Common myeloid progenitor, CD34-positive (primary cell): ENCODE results near the gene PHF21B.

Experiments used
- CTCF ChIA-PET: fragments of 350-600 bp; sonication (Branson Sonifier 250); formaldehyde crosslinking; loops from one replicate; lab custom pipeline; 2021; ENCODE audit warnings: antibody characterized with exemption; lab: Charles Lee
- POLR2A ChIA-PET: fragments of 350-600 bp; sonication (Branson Sonifier 250); formaldehyde crosslinking; loops from one replicate; lab custom pipeline; 2021; ENCODE audit warnings: antibody characterized with exemption; lab: Charles Lee
- DNase-seq, 3 donors: peaks; one replicate each; pipeline versions ENCODE4 v3.0.0 to v3.0.0-alpha.2; 2013
- H3K27ac ChIP-seq, 2 experiments: 1 replicate in 1 of 2; 2 replicates in 1 of 2; pipeline ENCODE4 v1.7.0; 2013; ENCODE audit warnings: inconsistent platforms in 2 of 2, low read length in 2 of 2, mild to moderate bottlenecking in 2 of 2, low read depth in 1 of 2, moderate library complexity in 1 of 2; ENCODE audit not compliant: severe bottlenecking in 2 of 2, insufficient read depth in 1 of 2, poor library complexity in 1 of 2
- H3K27me3 ChIP-seq, 5 experiments: replicated peaks in 2 of 5; 1 replicate in 3 of 5; 2 replicates in 2 of 5; pipeline versions ENCODE4 v1.6.1 to v1.7.0; 2013; ENCODE audit warnings: low read length in 4 of 5, mild to moderate bottlenecking in 2 of 5, moderate library complexity in 2 of 5, inconsistent platforms in 1 of 5; ENCODE audit not compliant: insufficient read depth in 5 of 5, control insufficient read depth in 4 of 5
- H3K36me3 ChIP-seq, 4 experiments: 1 replicate in 2 of 4; 2 replicates in 2 of 4; pipeline versions ENCODE4 v1.6.1 to v1.7.0; 2013; ENCODE audit warnings: low read length in 3 of 4, control low read depth in 1 of 4, mild to moderate bottlenecking in 1 of 4; ENCODE audit not compliant: control insufficient read depth in 4 of 4, insufficient read depth in 4 of 4
- H3K4me1 ChIP-seq, 4 experiments: 1 replicate in 3 of 4; 2 replicates in 1 of 4; pipeline versions ENCODE4 v1.6.1 to v1.7.1; 2013; ENCODE audit warnings: low read length in 3 of 4, mild to moderate bottlenecking in 3 of 4, control low read depth in 1 of 4, inconsistent platforms in 1 of 4, moderate library complexity in 1 of 4; ENCODE audit not compliant: control insufficient read depth in 4 of 4, insufficient read depth in 4 of 4; ENCODE audit errors: control extremely low read depth in 1 of 4
- H3K4me3 ChIP-seq, 7 experiments: 1 replicate in 4 of 7; 2 replicates in 3 of 7; pipeline versions ENCODE4 v1.5.1 to v1.7.0; 2013; ENCODE audit warnings: mild to moderate bottlenecking in 7 of 7, low read length in 6 of 7, moderate library complexity in 6 of 7, inconsistent platforms in 2 of 7, low read depth in 2 of 7, control low read depth in 1 of 7; ENCODE audit not compliant: insufficient read depth in 4 of 7, control insufficient read depth in 1 of 7; ENCODE audit errors: extremely low read depth in 1 of 7
- H3K9me3 ChIP-seq, 5 experiments: 1 replicate in 4 of 5; 2 replicates in 1 of 5; pipeline versions ENCODE4 v1.6.1 to v1.7.1; 2013; ENCODE audit warnings: low read length in 4 of 5, mild to moderate bottlenecking in 2 of 5, inconsistent platforms in 1 of 5, low read depth in 1 of 5, moderate library complexity in 1 of 5; ENCODE audit not compliant: control insufficient read depth in 4 of 5, insufficient read depth in 2 of 5; ENCODE audit errors: control extremely low read depth in 1 of 5
- WGBS: methylation state at CpG from one replicate; pipeline ENCODE4 v1.1.5; 2013; ENCODE audit not compliant: insufficient coverage; 5-methylcytosine and 5-hydroxymethylcytosine counted together

PHF21B gene

DNA sequence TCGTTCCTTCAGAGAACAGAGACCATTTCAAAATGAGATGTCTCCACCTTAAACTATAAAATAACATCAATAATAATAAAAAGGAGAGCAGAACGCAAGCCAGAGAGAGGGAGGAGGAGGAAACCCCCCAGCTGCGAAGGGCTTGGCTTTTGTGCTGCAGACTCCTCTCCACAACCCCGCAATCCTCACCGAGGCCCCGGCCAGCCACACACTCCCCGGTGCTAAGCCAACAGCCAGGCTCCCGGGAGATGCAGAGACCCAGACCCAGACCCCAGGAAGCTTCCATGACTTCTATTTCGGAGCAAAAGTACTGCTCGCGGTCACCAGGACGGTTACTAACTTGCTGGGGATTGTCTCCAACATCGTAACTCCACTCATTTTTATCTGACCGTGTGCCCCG lies 10.6 kb downstream of the PHF21B start:
- POLR2A ChIA-PET: no interaction called here
- H3K4me1 ChIP-seq: no peaks in the 10 kb centered on the region
- CTCF ChIA-PET: no interaction called here
- no peaks in the 10 kb centered on the region for H3K36me3 ChIP-seq
- H3K9me3 ChIP-seq: no peaks in the 10 kb centered on the region
- peaks cover 0 to 60% (median 11%) of the 10 kb centered on the region in 5 experiments for H3K27me3 ChIP-seq
- no peak overlapping the region for H3K27ac ChIP-seq
- 92% methylated on average over 13 of the region's 15 CpGs for WGBS
- DNase-seq: no peak
- H3K4me3 ChIP-seq: no peak overlapping the region

DNA sequence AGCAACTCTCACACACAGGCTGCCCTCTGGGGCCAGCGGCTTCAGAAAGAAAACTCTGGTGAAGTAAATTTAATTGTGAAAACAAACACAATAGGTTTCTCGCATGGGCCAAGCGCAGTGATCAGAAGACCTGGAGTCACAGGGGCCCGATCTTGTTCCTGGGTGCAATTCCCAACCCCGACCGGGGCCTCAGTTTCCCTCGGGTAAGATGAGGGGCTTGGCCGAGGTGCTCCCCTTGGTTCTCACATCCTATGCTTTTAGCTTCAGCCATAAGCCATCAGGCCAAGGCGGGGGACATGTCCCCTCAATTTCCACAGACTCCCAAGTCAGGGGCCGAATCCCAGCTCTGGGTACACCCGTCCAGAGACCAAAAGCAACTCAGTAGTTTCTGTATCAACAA lies 11.5 kb downstream of the PHF21B start:
- Histone ChIP-seq H3K4me1 (no peaks in the 10 kb centered on the region), H3K4me3 (no peak overlapping the region), H3K36me3 (no peaks in the 10 kb centered on the region), H3K9me3 (no peaks in the 10 kb centered on the region), H3K27me3 (peaks cover 0 to 55% (median 11%) of the 10 kb centered on the region in 5 experiments), H3K27ac (no peak overlapping the region)
- CTCF ChIA-PET: no interaction called here
- POLR2A ChIA-PET: no interaction called here
- DNase-seq: no peak
- WGBS: 94% methylated on average over 9 of the region's 11 CpGs

DNA sequence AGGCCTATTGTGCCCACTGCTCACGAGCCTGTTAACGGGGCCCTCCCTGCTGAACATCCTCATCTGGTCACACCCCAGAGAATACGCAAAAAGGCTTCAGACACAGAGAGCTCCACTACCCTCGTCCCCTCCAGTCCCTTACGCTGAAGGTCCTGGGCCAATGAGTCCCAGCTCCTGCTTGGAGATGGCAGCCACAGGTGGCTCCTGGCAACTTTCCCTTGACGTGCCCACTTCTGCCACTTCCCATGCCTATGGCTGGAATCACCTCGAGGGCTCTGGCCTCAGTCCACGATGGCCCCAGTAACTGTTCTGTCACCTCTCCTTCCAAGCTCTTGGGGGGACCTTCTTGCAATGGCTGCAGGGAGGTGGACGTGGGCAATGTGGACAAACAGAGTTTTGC lies 12.7 kb downstream of the PHF21B start:
- H3K27me3 ChIP-seq: peaks cover 0 to 58% (median 5%) of the 10 kb centered on the region in 5 experiments
- DNase-seq: no peak
- H3K27ac ChIP-seq: no peak overlapping the region
- H3K36me3 ChIP-seq: no peaks in the 10 kb centered on the region
- no peaks in the 10 kb centered on the region for H3K9me3 ChIP-seq
- CTCF ChIA-PET: no interaction called here
- H3K4me1 ChIP-seq: no peaks in the 10 kb centered on the region
- POLR2A ChIA-PET: no interaction called here
- H3K4me3 ChIP-seq: no peak overlapping the region
- 98% methylated on average over 8 of the region's 9 CpGs for WGBS

- no peak overlapping the region for H3K27ac ChIP-seq
- H3K36me3 ChIP-seq: no peaks in the 10 kb centered on the region
- H3K4me1 ChIP-seq: no peaks in the 10 kb centered on the region
- H3K9me3 ChIP-seq: no peaks in the 10 kb centered on the region
- ChIA-PET CTCF (no interaction called here), POLR2A (no interaction called here)
- H3K27me3 ChIP-seq: peaks cover 0 to 57% (median 5%) of the 10 kb centered on the region in 5 experiments
- DNase-seq: no peak
- 95% methylated on average over 16 of the region's 16 CpGs for WGBS
- no peak overlapping the region for H3K4me3 ChIP-seq
Measured at GRCh38 chr22:44996648-44997047, 13.2 kb downstream of the PHF21B start.

DNA sequence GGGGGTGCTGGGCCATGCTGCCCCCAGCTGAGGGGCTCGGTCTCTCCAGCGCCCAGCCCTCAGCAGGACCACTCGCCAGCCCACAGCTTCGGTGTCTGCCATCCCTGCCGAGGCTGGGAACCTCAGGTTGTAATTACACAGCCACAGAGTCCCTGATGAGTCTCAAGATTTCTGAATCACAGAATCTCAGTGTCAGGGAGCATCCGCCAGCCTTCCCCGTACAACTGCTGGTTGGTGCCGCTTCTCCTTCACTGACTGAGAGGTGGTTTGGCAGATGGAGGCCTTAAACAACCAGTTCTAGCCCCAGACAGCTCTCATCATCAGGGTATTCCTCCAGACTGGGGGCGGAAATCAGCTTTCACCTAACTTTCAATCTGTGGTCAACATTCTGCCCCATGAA lies 13.7 kb downstream of the PHF21B start:
- Histone ChIP-seq H3K9me3 (no peaks in the 10 kb centered on the region), H3K4me1 (no peaks in the 10 kb centered on the region), H3K36me3 (no peaks in the 10 kb centered on the region), H3K4me3 (no peak overlapping the region), H3K27me3 (peaks cover 0 to 51% (median 5%) of the 10 kb centered on the region in 5 experiments), H3K27ac (no peak overlapping the region)
- DNase-seq: no peak
- POLR2A ChIA-PET: no interaction called here
- 96% methylated on average over 9 of the region's 9 CpGs for WGBS
- CTCF ChIA-PET: no interaction called here

- H3K4me1 ChIP-seq: no peaks in the 10 kb centered on the region
- H3K9me3 ChIP-seq: no peaks in the 10 kb centered on the region
- H3K27me3 ChIP-seq: peaks cover 0 to 51% (median 5%) of the 10 kb centered on the region in 5 experiments
- WGBS: 94% methylated on average over 8 of the region's 14 CpGs
- no peak for DNase-seq
- H3K36me3 ChIP-seq: no peaks in the 10 kb centered on the region
- ChIA-PET POLR2A (no interaction called here), CTCF (no interaction called here)
- no peak overlapping the region for H3K27ac ChIP-seq
- H3K4me3 ChIP-seq: no peak overlapping the region
Measured at GRCh38 chr22:44995715-44996114, 14.1 kb downstream of the PHF21B start.

DNA sequence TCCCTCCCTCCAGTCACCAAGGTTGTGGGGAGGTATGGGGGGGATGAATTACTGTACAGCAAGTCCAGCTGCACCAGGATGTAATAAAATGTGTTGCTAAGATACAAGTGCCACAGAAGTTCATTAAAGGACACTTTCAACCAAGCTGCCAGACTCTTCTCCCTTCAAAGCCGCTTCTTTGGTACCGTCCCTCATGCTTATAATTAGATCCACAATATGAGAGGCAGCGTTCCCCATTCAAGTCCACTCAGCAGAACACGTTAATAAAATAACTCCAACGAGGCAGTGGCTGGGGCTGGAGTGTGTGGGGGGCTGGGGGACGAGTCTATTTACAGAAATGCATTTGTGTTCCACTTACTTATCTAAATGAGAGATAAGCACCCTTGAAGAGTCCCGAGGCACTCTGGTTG lies 14.7 kb downstream of the PHF21B start:
- Histone ChIP-seq H3K27me3 (peaks cover 0 to 49% (median 5%) of the 10 kb centered on the region in 5 experiments), H3K4me3 (no peak overlapping the region), H3K9me3 (peaks cover 0 to 2% (median 0%) of the 10 kb centered on the region in 5 experiments), H3K27ac (no peak overlapping the region), H3K36me3 (no peaks in the 10 kb centered on the region), H3K4me1 (no peaks in the 10 kb centered on the region)
- no peak for DNase-seq
- WGBS: 43% methylated on average over 1 of the region's 7 CpGs
- ChIA-PET POLR2A (no interaction called here), CTCF (no interaction called here)
